T-cell (primary cell): Measurements from ENCODE around the gene MORN1. TPM values are rescaled to one million over a fixed set of nuclear protein-coding genes. Genes with fewer than 3 reads are reported as not detected.

Experiments used
- ATAC-seq, 4 experiments: fragments of 200-7000 bp in 3 of 4; fragments of 150-1000 bp in 1 of 4; cut with Tn5 transposase; replicated peaks in 1 of 4; 1 replicate in 3 of 4; 2 replicates in 1 of 4; pipeline ENCODE4 v1.10.0; 2021; ENCODE audit warnings: moderate library complexity in 3 of 4, mild to moderate bottlenecking in 2 of 4, moderate number of reproducible peaks in 1 of 4
- CTCF ChIA-PET, 2 donors: fragments of 300-600 bp; sonication (Branson Sonifier 250); formaldehyde crosslinking; loops; one replicate each; lab custom pipeline; 2022; ENCODE audit warnings: antibody characterized with exemption in 2 of 2; lab: Charles Lee
- POLR2A ChIA-PET, 2 donors: fragments of 300-600 bp; sonication (Branson Sonifier 250); formaldehyde crosslinking; loops; one replicate each; lab custom pipeline; 2022; ENCODE audit warnings: antibody characterized with exemption in 2 of 2; lab: Charles Lee
- DNase-seq, 35 experiments: peaks; one replicate each; pipeline versions ENCODE4 v3.0.0 to v3.0.0-alpha.2; 2013 to 2023
- H3K27ac ChIP-seq: one replicate; pipeline ENCODE4 v1.5.1; 2013; ENCODE audit warnings: low read length
- H3K27me3 ChIP-seq, 2 experiments: replicated peaks in 1 of 2; 1 replicate in 1 of 2; 2 replicates in 1 of 2; pipeline versions ENCODE4 v1.6.1 to v1.7.0; 2013; ENCODE audit warnings: low read length in 1 of 2, mixed read lengths in 1 of 2; ENCODE audit not compliant: control insufficient read depth in 2 of 2, insufficient read depth in 2 of 2; ENCODE audit errors: extremely low read depth in 1 of 2
- H3K36me3 ChIP-seq, 2 donors: 1 replicate in 1 of 2; 2 replicates in 1 of 2; pipeline versions ENCODE4 v1.6.1 to v1.7.0; 2013; ENCODE audit warnings: low read length in 1 of 2; ENCODE audit not compliant: control insufficient read depth in 2 of 2, insufficient read depth in 1 of 2; ENCODE audit errors: extremely low read depth in 1 of 2
- H3K4me1 ChIP-seq, 2 experiments: 1 replicate in 1 of 2; 2 replicates in 1 of 2; pipeline versions ENCODE4 v1.6.1 to v1.7.0; 2013; ENCODE audit warnings: low read length in 2 of 2, mixed read lengths in 1 of 2; ENCODE audit not compliant: insufficient read depth in 2 of 2, control insufficient read depth in 1 of 2; ENCODE audit errors: extremely low read depth in 1 of 2
- H3K4me3 ChIP-seq, 2 donors: 1 replicate in 1 of 2; 2 replicates in 1 of 2; pipeline versions ENCODE4 v1.5.1 to v1.7.0; 2013; ENCODE audit warnings: mild to moderate bottlenecking in 2 of 2, low read length in 1 of 2, moderate library complexity in 1 of 2; ENCODE audit not compliant: control insufficient read depth in 1 of 2; ENCODE audit errors: extremely low read depth in 1 of 2
- H3K9me3 ChIP-seq: 2 replicates; pipeline ENCODE4 v1.7.0; 2013
- H3K27ac Mint-ChIP-seq, 2 donors: one replicate each; pipeline ENCODE4 v1.8.0; 2020 to 2021; ENCODE audit warnings: mild to moderate bottlenecking in 2 of 2, mixed read lengths in 2 of 2
- H3K27me3 Mint-ChIP-seq, 2 donors: one replicate each; pipeline ENCODE4 v1.8.0; 2021 to 2022; ENCODE audit warnings: mixed read lengths in 2 of 2
- H3K36me3 Mint-ChIP-seq: one replicate; pipeline ENCODE4 v1.8.0; 2021; ENCODE audit warnings: mixed read lengths
- H3K4me1 Mint-ChIP-seq, 3 donors: one replicate each; pipeline ENCODE4 v1.8.0; 2020 to 2022; ENCODE audit warnings: mixed read lengths in 3 of 3, mild to moderate bottlenecking in 1 of 3
- H3K4me3 Mint-ChIP-seq, 3 donors: one replicate each; pipeline ENCODE4 v1.8.0; 2020 to 2022; ENCODE audit warnings: mild to moderate bottlenecking in 3 of 3, mixed read lengths in 3 of 3, moderate library complexity in 3 of 3
- H3K9me3 Mint-ChIP-seq, 3 donors: one replicate each; pipeline ENCODE4 v1.8.0; 2020 to 2022; ENCODE audit warnings: mixed read lengths in 3 of 3
- WGBS: methylation state at CpG from one replicate; pipeline ENCODE4 v1.1.5; 2013; ENCODE audit warnings: missing lambda C conversion rate; ENCODE audit not compliant: insufficient coverage; 5-methylcytosine and 5-hydroxymethylcytosine counted together
- total RNA-seq, 35 experiments: library from RNA in 6 of 35; stranded (reverse) in 6 of 35; fragments of 120-200 nt in 1 of 35; gene quantifications; one replicate each; pipeline versions ENCODE4 v1.2.1 to v1.2.4 and lab custom pipeline; 2013 to 2026

MORN1 gene
- total RNA-seq, 5 donors from 2014 or later (not counting 1 experiment from before 2014, with no cell fraction given): 8.2 to 17.5 (median 13.2) TPM

DNA sequence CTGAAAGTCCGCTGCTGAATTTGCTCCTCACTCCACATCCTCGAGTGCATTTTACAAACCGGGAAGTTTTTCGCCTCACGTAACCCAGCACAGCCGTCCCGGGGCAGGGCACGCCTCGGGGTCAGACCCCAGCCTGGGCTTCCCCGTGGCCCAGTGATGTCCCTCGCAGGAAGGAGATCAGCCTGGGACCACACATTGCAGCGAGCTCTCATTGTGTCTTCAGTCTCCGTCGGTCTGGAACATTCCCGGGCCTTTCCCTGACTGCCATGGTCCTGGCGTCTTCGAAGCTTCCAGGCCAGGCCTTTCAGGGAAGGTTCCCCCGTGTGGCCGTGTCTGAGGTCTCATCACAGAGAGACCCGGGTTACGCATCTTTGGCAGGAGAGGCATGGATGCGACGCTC, 43.5 kb downstream of the MORN1 start:
- Histone ChIP-seq H3K27ac (no peak overlapping the region), H3K36me3 (no peaks in the 10 kb centered on the region), H3K27me3 (peaks cover 0 to 5% of the 10 kb centered on the region in 2 experiments), H3K4me3 (no peak overlapping the region), H3K4me1 (no peaks in the 10 kb centered on the region), H3K9me3 (no peaks in the 10 kb centered on the region)
- ChIA-PET POLR2A (no interaction called here), CTCF (no interaction called here)
- H3K36me3 Mint-ChIP-seq: no peaks in the 10 kb centered on the region
- no peak overlapping the region for H3K27ac Mint-ChIP-seq
- H3K4me1 Mint-ChIP-seq: no peaks in the 10 kb centered on the region
- H3K4me3 Mint-ChIP-seq: no peak overlapping the region
- no peaks in the 10 kb centered on the region for H3K9me3 Mint-ChIP-seq
- DNase-seq: no peak
- no peak for ATAC-seq
- WGBS: 90% methylated on average over 20 of the region's 23 CpGs
- no peaks in the 10 kb centered on the region for H3K27me3 Mint-ChIP-seq

DNA sequence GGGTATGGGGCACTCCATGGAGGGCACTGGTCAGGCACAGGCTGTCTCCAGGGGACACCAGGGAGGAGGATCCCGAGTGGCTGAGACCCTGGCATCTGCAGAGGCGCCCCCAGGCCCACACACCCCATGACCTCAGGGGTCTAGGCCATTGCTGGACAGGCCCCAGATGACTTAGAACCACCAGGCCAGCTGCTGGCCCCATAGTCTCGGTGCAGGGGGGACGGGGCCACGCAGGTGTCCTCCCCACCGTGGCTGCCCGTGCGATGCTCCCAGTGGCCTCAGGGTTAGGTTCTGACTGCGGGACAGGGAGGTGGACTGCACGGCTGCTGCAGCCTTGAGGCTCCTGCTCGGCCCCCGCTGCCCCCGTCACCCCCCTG, 44.0 kb downstream of the MORN1 start:
- no peak overlapping the region for H3K4me3 ChIP-seq
- CTCF ChIA-PET: no interaction called here
- DNase-seq (no peak), ATAC-seq (no peak)
- Mint-ChIP-seq H3K4me3 (no peak overlapping the region), H3K36me3 (no peaks in the 10 kb centered on the region), H3K4me1 (no peaks in the 10 kb centered on the region), H3K9me3 (no peaks in the 10 kb centered on the region), H3K27ac (no peak overlapping the region), H3K27me3 (no peaks in the 10 kb centered on the region)
- H3K36me3 ChIP-seq: no peaks in the 10 kb centered on the region
- peaks cover 0 to 5% of the 10 kb centered on the region in 2 experiments for H3K27me3 ChIP-seq
- H3K27ac ChIP-seq: no peak overlapping the region
- POLR2A ChIA-PET: no interaction called here
- no peaks in the 10 kb centered on the region for H3K4me1 ChIP-seq
- H3K9me3 ChIP-seq: no peaks in the 10 kb centered on the region
- WGBS: 96% methylated on average over 8 of the region's 13 CpGs

DNA sequence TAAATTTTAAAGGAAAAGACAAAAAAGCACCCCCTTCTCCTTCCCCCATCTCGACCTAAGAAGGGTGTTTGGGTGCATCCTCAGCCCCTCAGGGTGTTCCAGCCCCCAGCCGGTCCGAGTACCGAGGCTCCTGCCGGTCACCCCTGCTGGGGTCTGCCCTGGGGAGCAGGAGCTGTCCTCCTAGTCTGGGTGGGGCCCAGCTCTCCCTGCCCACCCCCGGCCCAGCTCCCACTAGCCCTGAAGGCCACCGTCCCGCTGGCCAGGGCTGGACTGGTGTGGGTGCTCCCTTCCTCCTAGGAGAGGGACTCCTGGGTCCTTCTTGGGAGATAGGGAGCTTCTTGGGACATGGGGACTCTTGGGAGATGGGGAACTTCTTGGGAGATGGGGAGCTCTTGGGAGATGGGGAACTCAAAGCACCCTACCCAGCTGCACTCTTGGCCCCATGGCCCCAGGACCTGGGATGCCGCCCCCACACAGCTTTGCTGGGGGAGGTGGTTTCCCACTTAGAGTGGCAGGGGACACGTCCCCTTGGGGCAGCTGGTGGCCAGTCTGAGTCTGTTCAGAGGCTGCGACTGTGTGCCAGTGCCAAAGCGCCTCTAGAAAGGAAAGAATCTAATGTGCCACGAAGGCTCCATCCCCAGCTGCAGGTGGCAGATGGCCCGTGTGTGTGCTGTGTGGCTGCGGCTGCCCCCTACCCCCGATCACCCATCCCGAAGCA, 44.5 kb downstream of the MORN1 start:
- DNase-seq (no peak), ATAC-seq (no peak)
- Histone ChIP-seq H3K4me3 (no peak overlapping the region), H3K27me3 (peaks cover 0 to 5% of the 10 kb centered on the region in 2 experiments), H3K27ac (no peak overlapping the region), H3K36me3 (no peaks in the 10 kb centered on the region), H3K9me3 (no peaks in the 10 kb centered on the region), H3K4me1 (no peaks in the 10 kb centered on the region)
- POLR2A ChIA-PET: no interaction called here
- H3K36me3 Mint-ChIP-seq: no peaks in the 10 kb centered on the region
- H3K27ac Mint-ChIP-seq: no peak overlapping the region
- H3K27me3 Mint-ChIP-seq: no peaks in the 10 kb centered on the region
- no peaks in the 10 kb centered on the region for H3K9me3 Mint-ChIP-seq
- H3K4me3 Mint-ChIP-seq: no peak overlapping the region
- no peaks in the 10 kb centered on the region for H3K4me1 Mint-ChIP-seq
- CTCF ChIA-PET: no interaction called here
- WGBS: 88% methylated on average over 12 of the region's 17 CpGs

DNA sequence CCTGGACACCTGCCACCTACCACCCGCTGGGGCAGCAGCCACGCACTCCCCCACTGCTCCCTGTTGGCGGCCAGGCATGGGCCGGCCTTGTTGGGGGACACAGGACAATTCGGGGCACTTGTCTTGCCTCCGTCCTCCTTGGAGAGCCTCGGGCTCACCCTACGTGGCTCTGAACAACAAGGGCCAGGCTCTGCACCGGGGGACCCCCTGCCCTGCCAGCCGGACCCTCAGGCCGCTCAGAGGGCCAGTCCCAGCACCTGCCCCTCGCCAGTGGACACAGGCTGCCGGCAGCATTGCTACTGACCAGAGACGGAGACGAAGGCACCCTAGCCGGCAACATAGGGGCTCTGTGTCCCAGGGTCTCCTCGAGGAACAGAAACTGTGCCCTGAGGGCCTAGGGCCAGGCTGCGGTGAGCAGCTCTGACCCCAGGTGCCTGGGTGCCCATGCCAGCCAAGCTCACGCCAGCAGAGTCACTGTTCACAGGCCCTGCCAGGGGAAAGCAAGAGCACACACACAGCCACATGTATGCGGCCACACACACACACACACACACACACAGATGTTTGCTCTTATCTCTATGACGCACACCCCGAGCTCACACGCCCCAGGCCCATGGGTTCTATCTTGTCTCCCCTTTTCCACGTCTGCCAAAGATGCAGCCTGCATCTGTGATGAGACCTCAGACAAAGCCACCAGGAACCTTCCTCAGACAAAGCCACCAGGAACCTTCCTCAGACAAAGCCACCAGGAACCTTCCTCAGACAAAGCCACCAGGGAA, 45.9 kb downstream of the MORN1 start:
- no peaks in the 10 kb centered on the region for H3K36me3 Mint-ChIP-seq
- no peak overlapping the region for H3K27ac Mint-ChIP-seq
- no peak overlapping the region for H3K4me3 ChIP-seq
- no peaks in the 10 kb centered on the region for H3K4me1 Mint-ChIP-seq
- CTCF ChIA-PET: no interaction called here
- DNase-seq: peak in 1 of 35 experiments; percentile 2
- no peaks in the 10 kb centered on the region for H3K36me3 ChIP-seq
- POLR2A ChIA-PET: no interaction called here
- H3K4me1 ChIP-seq: no peaks in the 10 kb centered on the region
- WGBS: 82% methylated on average over 24 of the region's 24 CpGs
- H3K4me3 Mint-ChIP-seq: no peak overlapping the region
- no peaks in the 10 kb centered on the region for H3K9me3 ChIP-seq
- H3K9me3 Mint-ChIP-seq: no peaks in the 10 kb centered on the region
- ATAC-seq: no peak
- H3K27me3 Mint-ChIP-seq: no peaks in the 10 kb centered on the region
- peaks cover 0 to 3% of the 10 kb centered on the region in 2 experiments for H3K27me3 ChIP-seq
- H3K27ac ChIP-seq: no peak overlapping the region

DNA sequence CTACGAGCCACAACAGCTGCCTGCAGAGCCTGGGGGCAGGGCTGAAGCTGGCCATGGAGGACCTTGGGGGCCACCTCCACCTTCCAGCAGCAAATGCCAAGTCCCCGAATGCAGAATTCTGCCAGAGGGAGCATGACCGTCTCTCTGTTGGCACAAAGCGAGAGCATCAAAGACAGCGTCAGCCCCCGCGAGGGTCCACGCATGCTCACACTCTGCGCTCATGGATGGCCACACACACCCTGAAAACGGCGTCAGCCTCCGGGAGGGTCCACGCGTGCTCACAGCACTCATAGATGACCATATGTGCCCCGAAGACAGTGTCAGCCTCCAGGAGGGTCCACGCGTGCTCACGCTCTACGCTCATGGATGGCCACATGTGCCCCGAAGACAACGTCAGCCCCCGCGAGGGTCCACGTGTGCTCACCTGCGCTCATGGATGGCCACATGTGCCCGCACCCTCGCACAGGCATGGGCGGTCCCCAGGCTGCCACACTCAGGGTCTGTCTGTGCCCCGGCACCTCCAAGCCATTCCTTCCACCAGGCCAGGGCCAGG, 46.5 kb downstream of the MORN1 start:
- DNase-seq (peak in 1 of 35 experiments; percentile 1), ATAC-seq (peak in 1 of 4 experiments; percentile 9)
- no peaks in the 10 kb centered on the region for H3K36me3 Mint-ChIP-seq
- H3K4me3 ChIP-seq: no peak overlapping the region
- H3K27ac ChIP-seq: no peak overlapping the region
- H3K27me3 Mint-ChIP-seq: no peaks in the 10 kb centered on the region
- POLR2A ChIA-PET: no interaction called here
- no peaks in the 10 kb centered on the region for H3K36me3 ChIP-seq
- H3K4me3 Mint-ChIP-seq: no peak overlapping the region
- H3K9me3 ChIP-seq: no peaks in the 10 kb centered on the region
- no peaks in the 10 kb centered on the region for H3K9me3 Mint-ChIP-seq
- no peaks in the 10 kb centered on the region for H3K4me1 ChIP-seq
- WGBS: 91% methylated on average over 29 of the region's 29 CpGs
- no peaks in the 10 kb centered on the region for H3K4me1 Mint-ChIP-seq
- CTCF ChIA-PET: no interaction called here
- H3K27me3 ChIP-seq: peaks cover 0 to 3% of the 10 kb centered on the region in 2 experiments
- no peak overlapping the region for H3K27ac Mint-ChIP-seq

DNA sequence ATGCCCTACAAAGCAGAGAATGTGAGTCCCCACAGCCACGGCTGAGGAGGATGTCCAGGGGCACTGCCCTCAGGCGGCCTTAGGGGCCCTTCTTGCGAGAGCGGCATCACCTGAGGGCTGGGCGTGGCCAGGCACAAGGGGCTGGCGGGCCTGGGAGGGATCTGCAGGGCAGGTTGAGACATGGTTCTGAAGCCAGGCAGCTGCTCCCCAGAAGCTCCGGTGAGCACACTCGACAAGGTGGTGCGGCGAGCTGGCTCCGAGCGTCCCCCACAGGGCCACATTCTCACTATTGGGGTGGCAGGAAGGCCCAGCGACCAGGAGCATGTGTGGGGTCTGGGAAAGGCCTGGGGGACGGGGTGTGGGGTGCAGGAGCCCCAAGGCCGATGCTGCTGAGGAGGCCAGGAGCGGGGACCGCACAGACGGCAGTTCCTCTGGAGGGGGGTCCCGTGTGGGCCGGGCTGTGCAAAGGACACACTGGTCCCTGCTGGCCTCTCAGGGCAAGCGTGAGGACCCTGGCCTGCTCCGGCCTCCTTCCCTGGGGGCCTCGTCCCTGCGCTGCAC, 47.2 kb downstream of the MORN1 start:
- Mint-ChIP-seq H3K27me3 (no peaks in the 10 kb centered on the region), H3K36me3 (no peaks in the 10 kb centered on the region), H3K27ac (no peak overlapping the region), H3K4me3 (no peak overlapping the region), H3K4me1 (no peaks in the 10 kb centered on the region), H3K9me3 (no peaks in the 10 kb centered on the region)
- Histone ChIP-seq H3K36me3 (no peaks in the 10 kb centered on the region), H3K27ac (no peak overlapping the region), H3K27me3 (peaks cover 0 to 3% of the 10 kb centered on the region in 2 experiments), H3K9me3 (no peaks in the 10 kb centered on the region), H3K4me3 (no peak overlapping the region), H3K4me1 (no peaks in the 10 kb centered on the region)
- ChIA-PET CTCF (no interaction called here), POLR2A (no interaction called here)
- DNase-seq (peak in 1 of 35 experiments; percentile 1), ATAC-seq (no peak)
- WGBS: 87% methylated on average over 24 of the region's 24 CpGs
